HepG2 (cell line): ENCODE results near the gene YTHDF1. TPM values are rescaled to one million over a fixed set of nuclear protein-coding genes. Genes with fewer than 3 reads are reported as not detected.

Experiments used
- ATAC-seq: fragments of 200-7000 bp; cut with Tn5 transposase; 3 replicates; pipeline ENCODE4 v1.9.1; 2020; ENCODE audit warnings: mild to moderate bottlenecking, moderate library complexity
- BruUV-seq: library from RNA; stranded (reverse); fragments of 400-500 nt; replicated peaks from 2 replicates; lab custom pipeline; 2021; lab: Mats Ljungman, UMichigan
- CTCF ChIA-PET: fragments of 300-600 bp; formaldehyde crosslinking; extraction: SDS; loops from one replicate; lab custom pipeline; 2021; ENCODE audit warnings: low total read pairs, inconsistent platforms, low intra/inter-chr PET ratio; lab: Yijun Ruan, JAX
- POLR2A ChIA-PET: fragments of 350-600 bp; sonication (Branson Sonifier 250); formaldehyde crosslinking; loops from one replicate; lab custom pipeline; 2020; ENCODE audit warnings: antibody characterized with exemption, inconsistent platforms; lab: Yijun Ruan, JAX
- DNase-seq: peaks from one replicate; pipeline ENCODE4 v3.0.0-alpha.2; 2015; ENCODE audit warnings: low spot score
- FAIRE-seq: peaks from 3 replicates; lab custom pipeline; 2011; peaks lifted over from hg19 to GRCh38; lab: Jason Lieb, UNC
- H2AFZ ChIP-seq: one replicate; pipeline ENCODE4 v1.6.1; 2011; ENCODE audit warnings: low read length, inconsistent platforms
- H3K27ac ChIP-seq: fragments of 300-600 bp; 3 replicates; pipeline ENCODE4 v1.8.0; 2011; ENCODE audit warnings: mixed run types, mild to moderate bottlenecking, mixed read lengths, low read length, inconsistent platforms; ENCODE audit not compliant: insufficient read depth; ENCODE audit errors: extremely low read length
- H3K27me3 ChIP-seq, 2 experiments: fragments of 200-600 bp in 1 of 2; 2 replicates in 1 of 2; 3 replicates in 1 of 2; pipeline versions ENCODE4 v1.6.0 to v1.8.0; 2011; ENCODE audit warnings: low read length in 2 of 2, mild to moderate bottlenecking in 2 of 2, moderate library complexity in 2 of 2, inconsistent platforms in 1 of 2; ENCODE audit not compliant: insufficient read depth in 2 of 2, control insufficient read depth in 1 of 2
- H3K36me3 ChIP-seq, 2 experiments: fragments of 200-600 bp in 1 of 2; replicated peaks in 1 of 2; 2 replicates in 1 of 2; 3 replicates in 1 of 2; pipeline versions ENCODE4 v1.5.1 to v1.8.0; 2011; ENCODE audit warnings: low read length in 2 of 2, inconsistent platforms in 1 of 2; ENCODE audit not compliant: insufficient read depth in 2 of 2, control insufficient read depth in 1 of 2
- H3K4me1 ChIP-seq: 2 replicates; pipeline ENCODE4 v1.5.1; 2012; ENCODE audit warnings: low read length, inconsistent platforms; ENCODE audit not compliant: insufficient read depth
- H3K4me2 ChIP-seq: 2 replicates; pipeline ENCODE4 v1.6.0; 2011; ENCODE audit warnings: low read depth, low read length, inconsistent platforms
- H3K4me3 ChIP-seq, 3 experiments: fragments of 200-600 bp in 1 of 3; sonication (generic), shearing (Covaris generic) in 1 of 3; replicated peaks in 1 of 3; 2 replicates each; pipeline ENCODE4 v1.5.1; 2011 to 2016; ENCODE audit warnings: low read length in 3 of 3, inconsistent platforms in 2 of 3, low read depth in 2 of 3, mild to moderate bottlenecking in 2 of 3, control low read depth in 1 of 3, mixed read lengths in 1 of 3; ENCODE audit not compliant: insufficient read depth in 1 of 3
- H3K79me2 ChIP-seq: one replicate; pipeline ENCODE4 v1.6.1; 2011; ENCODE audit warnings: low read length, inconsistent platforms; ENCODE audit not compliant: insufficient read depth
- H3K9ac ChIP-seq: 2 replicates; pipeline ENCODE4 v1.6.0; 2011; ENCODE audit warnings: mild to moderate bottlenecking, low read depth, low read length, inconsistent platforms; ENCODE audit not compliant: insufficient read depth
- H3K9me3 ChIP-seq: 2 replicates; pipeline ENCODE4 v1.5.1; 2012; ENCODE audit warnings: mild to moderate bottlenecking, low read length
- H4K20me1 ChIP-seq: 2 replicates; pipeline ENCODE4 v1.6.0; 2011; ENCODE audit warnings: inconsistent platforms, mild to moderate bottlenecking, low read length, moderate library complexity; ENCODE audit not compliant: insufficient read depth
- EZH2 ChIP-seq: conservative IDR thresholded peaks from 2 replicates; pipeline ENCODE4 v1.6.1; 2012; ENCODE audit warnings: mild to moderate bottlenecking, low read depth, low read length, moderate library complexity
- HMGXB3 ChIP-seq: sonication (generic); formaldehyde crosslinking; IDR thresholded peaks from 2 replicates; pipeline ENCODE4 v1.4.0; 2020; ENCODE audit warnings: missing genetic modification reagents, borderline replicate concordance
- MTA1 ChIP-seq: sonication (generic); formaldehyde crosslinking; IDR thresholded peaks from 2 replicates; pipeline ENCODE4 v1.4.0; 2020; ENCODE audit warnings: missing genetic modification reagents, mild to moderate bottlenecking, borderline replicate concordance
- RAD21 ChIP-seq: fragments of 450-650 bp; formaldehyde crosslinking; IDR thresholded peaks from 2 replicates; pipeline ENCODE4 v1.5.0; 2020; ENCODE audit warnings: mild to moderate bottlenecking
- RAD51 ChIP-seq: fragments of 450-650 bp; IDR thresholded peaks from 2 replicates; pipeline ENCODE4 v1.6.1; 2016; ENCODE audit warnings: borderline replicate concordance
- RFXANK ChIP-seq: IDR thresholded peaks from 2 replicates; pipeline ENCODE4 v1.6.1; 2016
- XRCC5 ChIP-seq: fragments of 200-400 bp; formaldehyde crosslinking; optimal IDR thresholded peaks from 2 replicates; pipeline ENCODE3; 2017; ENCODE audit warnings: mild to moderate bottlenecking, low read length
- ZBTB33 ChIP-seq: sonication (generic); formaldehyde crosslinking; IDR thresholded peaks from 2 replicates; pipeline ENCODE4 v1.4.0; 2020; ENCODE audit warnings: missing genetic modification reagents
- ZFP91 ChIP-seq: sonication (generic); formaldehyde crosslinking; IDR thresholded peaks from 2 replicates; pipeline ENCODE4 v1.9.0; 2022; ENCODE audit warnings: missing genetic modification reagents, mild to moderate bottlenecking, borderline replicate concordance
- ZNF446 ChIP-seq: sonication (generic); formaldehyde crosslinking; IDR thresholded peaks from 2 replicates; pipeline ENCODE4 v1.5.0; 2020; ENCODE audit warnings: mild to moderate bottlenecking, missing genetic modification reagents
- ZNF460 ChIP-seq: sonication (generic); formaldehyde crosslinking; IDR thresholded peaks from 2 replicates; pipeline ENCODE4 v1.5.1; 2020; ENCODE audit warnings: missing genetic modification reagents, mild to moderate bottlenecking, borderline replicate concordance
- ZNF501 ChIP-seq: sonication (generic); formaldehyde crosslinking; IDR thresholded peaks from 2 replicates; pipeline ENCODE4 v1.5.1; 2020; ENCODE audit warnings: mild to moderate bottlenecking, moderate library complexity, missing genetic modification reagents
- ZNF546 ChIP-seq: sonication (generic); formaldehyde crosslinking; conservative IDR thresholded peaks from 2 replicates; pipeline ENCODE4 v1.8.1; 2023; ENCODE audit warnings: mild to moderate bottlenecking, missing genetic modification reagents
- ZNF557 ChIP-seq: sonication (generic); formaldehyde crosslinking; IDR thresholded peaks from 2 replicates; pipeline ENCODE4 v1.4.0; 2020; ENCODE audit warnings: missing genetic modification reagents
- ZNF788 ChIP-seq: sonication (generic); formaldehyde crosslinking; IDR thresholded peaks from 2 replicates; pipeline ENCODE4 v1.5.0; 2020; ENCODE audit warnings: mild to moderate bottlenecking, missing genetic modification reagents, borderline replicate concordance
- WGBS: methylation state at CpG from one replicate; pipeline ENCODE4 v1.1.6; 2017; ENCODE audit warnings: low lambda C conversion rate; 5-methylcytosine and 5-hydroxymethylcytosine counted together
- in situ Hi-C: cut with HindIII; loops from 2 replicates; pipeline ENCODE4 v1.10.0; 2017; ENCODE audit warnings: low pct_unique_long_range_greater_than_20kb; ENCODE audit not compliant: extremely low pct_ligation_motif_present
- intact Hi-C: fragments of 100-400 bp; cut with micrococcal nuclease; formaldehyde crosslinking; loops from one replicate; pipeline ENCODE4 v1.10.0; 2022; ENCODE audit not compliant: unreplicated experiment
- polyA plus RNA-seq, 8 experiments: library from polyadenylated mRNA; depleted of rRNA in 3 of 8; stranded (reverse) in 7 of 8; unstranded in 1 of 8; fragments of >200 nt; fragmentation: Illumina TruSeq in 4 of 8; extraction: Trizol in 4 of 8; gene quantifications; 2 replicates each; pipeline versions ENCODE4 v1.2.1 to v1.2.3, GENCODE V29; 2011 to 2016; ENCODE audit warnings: low read depth in 4 of 8, missing spikeins in 1 of 8, mixed read lengths in 1 of 8; ENCODE audit not compliant: insufficient read depth in 1 of 8
- total RNA-seq, 5 experiments: library from RNA; depleted of rRNA; stranded (reverse); fragments of >200 nt; fragmentation: Illumina TruSeq; extraction: Trizol; gene quantifications; 2 replicates each; pipeline ENCODE4 v1.2.3, GENCODE V29; 2016; ENCODE audit warnings: low read depth in 1 of 5

The YTHDF1 gene
- total and polyA plus RNA-seq, 2 of the 13 experiments (the other 11 are each of a cell fraction or from before 2014, with no cell fraction given): 34.5 to 37.7 TPM

- Histone ChIP-seq H4K20me1 (no peaks in the 10 kb centered on the region; the same call in 1 of the 2 replicates), H2AFZ (no peak overlapping the region), H3K4me3 (no peak overlapping the region), H3K4me1 (peaks cover 4% of the 10 kb centered on the region), H3K4me2 (no peak overlapping the region), H3K9ac (no peak overlapping the region), H3K79me2 (no peaks in the 10 kb centered on the region), H3K36me3 (no peaks in the 10 kb centered on the region), H3K9me3 (no peaks in the 10 kb centered on the region), H3K27ac (no peak overlapping the region), H3K27me3 (peaks cover 32 to 78% of the 10 kb centered on the region in 2 experiments; a peak in 4 of 5 replicates)
- WGBS: 13% methylated on average over 12 of the region's 12 CpGs
- intact Hi-C loops (loop anchor here (1.0 to 5.0 kb wide), 3 partner anchors 44 to 158 kb away; partner anchors contain the start of gene COL20A1), in situ Hi-C loops (no loop called here)
- ChIA-PET CTCF (interaction anchor here (0.7 to 1.9 kb wide), 6 partner anchors 9 to 68 kb away, joined by 3 to 10 read pairs (median 4); no protein-coding TSS in a partner anchor), POLR2A (interaction anchor here (0.8 to 1.8 kb wide), 3 partner anchors 12 to 49 kb away, joined by 3 to 6 read pairs (median 3); partner anchors contain the start of genes ARFGAP1 and BIRC7)
- peak; percentile 67 for ATAC-seq
- no TSS peak for BruUV-seq
- peak; percentile 90 for FAIRE-seq
- peak; percentile 73 for DNase-seq
- no peak for TF ChIP-seq ZNF460 (CRISPR knock-in tag)
- 0 out of 2 replicates have a peak, but pooled peaks have one; percentile 20 for TF ChIP-seq ZNF501 (CRISPR knock-in tag)
- peak; percentile 81 for TF ChIP-seq RAD21 (CRISPR knock-in tag)
- TF ChIP-seq HMGXB3: 0 out of 2 replicates have a peak, but pooled peaks have one; percentile 29
- no peak for TF ChIP-seq RAD51
- TF ChIP-seq ZBTB33 (CRISPR knock-in tag): 0 out of 2 replicates have a peak, but pooled peaks have one; percentile 6
- no peak for TF ChIP-seq ZFP91 (CRISPR knock-in tag)
- no peak for TF ChIP-seq ZNF446 (CRISPR knock-in tag)
- peak; percentile 41; the same call in 1 of the 2 replicates for TF ChIP-seq EZH2
- peak; percentile 82 for TF ChIP-seq XRCC5
- TF ChIP-seq ZNF557 (CRISPR knock-in tag): no peak
- TF ChIP-seq MTA1 (CRISPR knock-in tag): peak; percentile 33; the same call in 1 of the 2 replicates
- peak; percentile 44; the same call in 1 of the 2 replicates for TF ChIP-seq ZNF788
- TF ChIP-seq RFXANK (CRISPR knock-in tag): no peak
- no peak for TF ChIP-seq ZNF546 (CRISPR knock-in tag)
Observed at GRCh38 chr20:63223121-63223825, 7.3 kb upstream of the YTHDF1 start.
